Right cardiac atrium (tissue), 5 donors: ENCODE data around the gene RANGRF. TPM values are rescaled to one million over a fixed set of nuclear protein-coding genes. Genes with fewer than 3 reads are reported as not detected.
"Not testable (repeated sequence)": the region's sequence is repeated elsewhere in the genome, so short reads cannot be mapped to it uniquely, and the experiment has no call there.

ENCODE experiments used
- ATAC-seq, 2 donors: fragments of 200-7000 bp; cut with Tn5 transposase; one replicate each; pipeline versions ENCODE4 v1.8.0 to v1.9.1; 2020; ENCODE audit warnings: moderate library complexity in 2 of 2, mild to moderate bottlenecking in 1 of 2
- DNase-seq, 3 donors: peaks; one replicate each; pipeline ENCODE4 v3.0.0-alpha.2; 2020
- H3K27ac ChIP-seq: one replicate; pipeline ENCODE4 v1.5.1; 2013; ENCODE audit warnings: mild to moderate bottlenecking, low read length, control low read depth, moderate library complexity
- H3K27me3 ChIP-seq: one replicate; pipeline ENCODE4 v1.6.1; 2013; ENCODE audit not compliant: control insufficient read depth, insufficient read depth
- H3K4me1 ChIP-seq: one replicate; pipeline ENCODE4 v1.6.1; 2013; ENCODE audit warnings: low read length; ENCODE audit not compliant: control insufficient read depth, insufficient read depth
- H3K4me3 ChIP-seq: one replicate; pipeline ENCODE4 v1.5.1; 2013; ENCODE audit warnings: low read length, control low read depth
- H3K9me3 ChIP-seq: one replicate; pipeline ENCODE4 v1.6.1; 2013; ENCODE audit warnings: low read length; ENCODE audit not compliant: control insufficient read depth
- WGBS: extraction: QIAGEN DNeasy Blood & Tissue Kit; methylation state at CpG from one replicate; pipeline ENCODE4 v1.1.7; 2013; 5-methylcytosine and 5-hydroxymethylcytosine counted together
- intact Hi-C, 4 donors: fragments of 100-400 bp; cut with DNase I; formaldehyde crosslinking; loops; one replicate each; pipeline versions ENCODE4 v1.11.0 to v1.14.0; 2022 to 2023
- long read RNA-seq, 4 donors: library from polyadenylated mRNA; unstranded; transcript quantifications; one replicate each; pipeline ENCODE4 v2.0.0, GENCODE V29; 2020 to 2021
- polyA plus RNA-seq: library from polyadenylated mRNA; stranded (reverse); fragments of 200-250 nt; gene quantifications from one replicate; pipeline ENCODE4 v1.2.3, GENCODE V29; 2013
- total RNA-seq, 4 donors: library from RNA; stranded (reverse); fragmentation: NEBNext Ultra II Directional; extraction: Animal tissue kit (Norgen Biotek cat#: 25700); gene quantifications; one replicate each; pipeline ENCODE4 v1.2.1, GENCODE V29; 2021
- donor health status: healthy with polysubstance abuse.
- donor health status: DM: no; HTN: yes; CAD: no.
- donor health status: DM: no; HTN: no; CAD: no.
- donor health status: DM: no; HTN: yes; CAD: no; lungs with severe emphysema.
- donor health status: DM: yes; HTN: yes; CAD: no.

The RANGRF gene
- total RNA-seq (10 to 100 TPM; 27.2 to 33.0 (median 30.0) TPM), polyA plus RNA-seq (45.5 TPM)
- long read RNA-seq, donor 1, transcript RANGRF-201 (5 exons, 1,009 nt), result major isoform, 15 of 37 reads
- long read RNA-seq, donor 1, transcript RANGRF-202 (4 exons, 1,074 nt), result minor isoform, 7 of 37 reads
- long read RNA-seq, donor 1, partial matches to known transcripts, result 9 of 37 reads
- long read RNA-seq, donor 1, other reads (novel, unspliced or antisense), result 3 of 37 reads
- long read RNA-seq, donor 2, transcript RANGRF-201 (5 exons, 1,009 nt), result major isoform, 12 of 25 reads
- long read RNA-seq, donor 2, transcript RANGRF-202 (4 exons, 1,074 nt), result minor isoform, 5 of 25 reads
- long read RNA-seq, donor 2, partial matches to known transcripts, result 5 of 25 reads
- long read RNA-seq, donor 2, other reads (novel, unspliced or antisense), result 0 of 25 reads
- long read RNA-seq, donor 3, transcript RANGRF-201 (5 exons, 1,009 nt), result minor isoform, 7 of 37 reads
- long read RNA-seq, donor 3, transcript RANGRF-202 (4 exons, 1,074 nt), result major isoform, 13 of 37 reads
- long read RNA-seq, donor 3, transcript RANGRF-203 (3 exons, 1,140 nt), result minor isoform, 5 of 37 reads
- long read RNA-seq, donor 3, partial matches to known transcripts, result 2 of 37 reads
- long read RNA-seq, donor 3, other reads (novel, unspliced or antisense), result 6 of 37 reads
- long read RNA-seq, donor 4, transcript RANGRF-202 (4 exons, 1,074 nt), result minor isoform, 6 of 26 reads
- long read RNA-seq, donor 4, transcript RANGRF-201 (5 exons, 1,009 nt), result major isoform, 8 of 26 reads
- long read RNA-seq, donor 4, partial matches to known transcripts, result 4 of 26 reads
- long read RNA-seq, donor 4, other reads (novel, unspliced or antisense), result 1 of 26 reads

GRCh38 chr17:8288336-8289102, at the start of gene RANGRF:
Gene RANGRF, plus strand, starts transcription at chr17:8288670. Its CDS starts 119 bp downstream, at chr17:8288789.
- under 1% methylated on average over 53 of the region's 53 CpGs for WGBS
- peak within 1 kb of the TSS; percentile 92 for H3K4me3 ChIP-seq
- peak; percentile 93 for ATAC-seq
- H3K4me1 ChIP-seq, result peaks cover 4% of the 10 kb centered on the region
- DNase-seq, result peak; percentile 91 to 97 (median 97)
- intact Hi-C loops, result no loop called here
- H3K27ac ChIP-seq, result peak within 1 kb of the TSS; percentile 99
- no peaks in the 10 kb centered on the region for H3K27me3 ChIP-seq
- no peaks in the 10 kb centered on the region for H3K9me3 ChIP-seq

GRCh38 chr17:8243827-8244226, 44.6 kb upstream of the RANGRF start:
- Histone ChIP-seq H3K9me3 (no peaks in the 10 kb centered on the region), H3K27me3 (no peaks in the 10 kb centered on the region), H3K4me3 (no peak overlapping the region), H3K27ac (no peak overlapping the region), H3K4me1 (no peaks in the 10 kb centered on the region)
- 96% methylated on average over 5 of the region's 5 CpGs for WGBS
- ATAC-seq (no peak), DNase-seq (no peak)
- intact Hi-C loops, result no loop called here

- intact Hi-C loops, result no loop called here
- ATAC-seq (no peak), DNase-seq (no peak)
- no peak overlapping the region for H3K27ac ChIP-seq
- no peak overlapping the region for H3K4me3 ChIP-seq
- no peaks in the 10 kb centered on the region for H3K27me3 ChIP-seq
- WGBS, result 99% methylated on average over 8 of the region's 8 CpGs
- H3K4me1 ChIP-seq, result no peaks in the 10 kb centered on the region
- H3K9me3 ChIP-seq, result no peaks in the 10 kb centered on the region
Observed at GRCh38 chr17:8244768-8245167, 43.7 kb upstream of the RANGRF start.

- intact Hi-C loops, result no loop called here
- Histone ChIP-seq H3K9me3 (no peaks in the 10 kb centered on the region), H3K27ac (peak within 1 kb of the TSS; percentile 95), H3K4me1 (no peaks in the 10 kb centered on the region), H3K27me3 (no peaks in the 10 kb centered on the region), H3K4me3 (peak within 1 kb of the TSS; percentile 72)
- DNase-seq, result peak; percentile 96 to 99 (median 98)
- WGBS, result under 1% methylated on average over 58 of the region's 58 CpGs
- peak; percentile 82 to 83 for ATAC-seq
Observed at GRCh38 chr17:8248751-8249607, 39.5 kb upstream of the RANGRF start, which contains the start of gene PFAS. Gene PFAS, plus strand, starts transcription at chr17:8249289. Its CDS starts 4,649 bp downstream, at chr17:8253938.

- H3K4me1 ChIP-seq, result no peaks in the 10 kb centered on the region
- no peaks in the 10 kb centered on the region for H3K27me3 ChIP-seq
- intact Hi-C loops, result no loop called here
- H3K9me3 ChIP-seq, result no peaks in the 10 kb centered on the region
- WGBS, result 13% methylated on average over 10 of the region's 10 CpGs
- ATAC-seq (no peak), DNase-seq (no peak)
- peak overlapping the region; percentile 72 for H3K4me3 ChIP-seq
- H3K27ac ChIP-seq, result peak overlapping the region; percentile 57
Observed at GRCh38 chr17:8249621-8250500, 38.6 kb upstream of the RANGRF start.

GRCh38 chr17:8251411-8251810, 37.1 kb upstream of the RANGRF start:
- H3K4me1 ChIP-seq, H3K27ac ChIP-seq, H3K9me3 ChIP-seq, H3K4me3 ChIP-seq, DNase-seq, intact Hi-C loops, ATAC-seq, H3K27me3 ChIP-seq: not testable (repeated sequence)
- WGBS, result 81% methylated on average over 2 of the region's 2 CpGs

GRCh38 chr17:8253801-8254200, 34.7 kb upstream of the RANGRF start:
- Histone ChIP-seq H3K4me1 (no peaks in the 10 kb centered on the region), H3K27ac (no peak overlapping the region), H3K27me3 (no peaks in the 10 kb centered on the region), H3K4me3 (no peak overlapping the region), H3K9me3 (no peaks in the 10 kb centered on the region)
- WGBS, result 52% methylated on average over 8 of the region's 8 CpGs
- intact Hi-C loops, result no loop called here
- no peak for DNase-seq
- no peak for ATAC-seq

- no peak for ATAC-seq
- no peaks in the 10 kb centered on the region for H3K9me3 ChIP-seq
- H3K27ac ChIP-seq, result no peak overlapping the region
- no peaks in the 10 kb centered on the region for H3K27me3 ChIP-seq
- no peaks in the 10 kb centered on the region for H3K4me1 ChIP-seq
- DNase-seq, result no peak
- 94% methylated on average over 11 of the region's 11 CpGs for whole genome bisulfite sequencing
- intact Hi-C loops, result no loop called here
- no peak overlapping the region for H3K4me3 ChIP-seq
Observed at GRCh38 chr17:8254881-8255280, 33.6 kb upstream of the RANGRF start.

GRCh38 chr17:8255499-8255898, 33.0 kb upstream of the RANGRF start:
- 96% methylated on average over 9 of the region's 9 CpGs for WGBS
- H3K9me3 ChIP-seq, result no peaks in the 10 kb centered on the region
- no peak overlapping the region for H3K27ac ChIP-seq
- no peaks in the 10 kb centered on the region for H3K4me1 ChIP-seq
- ATAC-seq, result no peak
- intact Hi-C loops, result no loop called here
- DNase-seq, result no peak
- H3K27me3 ChIP-seq, result no peaks in the 10 kb centered on the region
- no peak overlapping the region for H3K4me3 ChIP-seq
